K562 (cell line): Measurements from ENCODE around the gene PLCL1. TPM values are rescaled to one million over a fixed set of nuclear protein-coding genes. Genes with fewer than 3 reads are reported as not detected.
A peak's percentile ranks its signal among the peaks of the same experiment; 100 is the strongest.

ENCODE experiments used
- CEBPG ChIP-seq, 3 experiments: fragments of 200-800 bp in 1 of 3; sonication (Bioruptor generic) in 1 of 3; sonication (generic) in 1 of 3; formaldehyde crosslinking in 1 of 3; IDR thresholded peaks in 2 of 3; conservative IDR thresholded peaks in 1 of 3; 2 replicates each; pipeline versions ENCODE4 v1.6.1 to v1.8.0; 2016 to 2022; ENCODE audit warnings: missing compliant biosample characterization in 2 of 3, missing genetic modification characterization in 2 of 3, mild to moderate bottlenecking in 1 of 3, missing genetic modification reagents in 1 of 3
- EP400 ChIP-seq: fragments of 450-650 bp; IDR thresholded peaks from 2 replicates; pipeline ENCODE4 v1.6.1; 2017; ENCODE audit warnings: antibody characterized with exemption, mild to moderate bottlenecking, moderate library complexity
- FIP1L1 ChIP-seq: fragments of 200-400 bp; formaldehyde crosslinking; IDR thresholded peaks from 2 replicates; pipeline ENCODE4 v1.6.1; 2018; ENCODE audit warnings: mild to moderate bottlenecking, low read depth, low read length; ENCODE audit not compliant: poor library complexity, severe bottlenecking
- GTF2A2 ChIP-seq: IDR thresholded peaks from 2 replicates; pipeline ENCODE4 v1.6.1; 2016; ENCODE audit warnings: mild to moderate bottlenecking, missing genetic modification characterization, missing compliant biosample characterization
- HDAC2 ChIP-seq: fragments of 450-650 bp; IDR thresholded peaks from 2 replicates; pipeline ENCODE4 v1.6.1; 2016; ENCODE audit warnings: mild to moderate bottlenecking
- MEIS2 ChIP-seq: fragments of 450-650 bp; IDR thresholded peaks from 2 replicates; pipeline ENCODE4 v1.6.1; 2014; ENCODE audit warnings: mild to moderate bottlenecking; ENCODE audit not compliant: partially characterized antibody
- NFIC ChIP-seq: fragments of 450-650 bp; IDR thresholded peaks from 2 replicates; pipeline ENCODE4 v1.6.1; 2017; ENCODE audit warnings: mild to moderate bottlenecking, inconsistent platforms
- PHTF2 ChIP-seq: fragments of 250-450 bp; sonication (Bioruptor Pico); IDR thresholded peaks from 2 replicates; pipeline ENCODE4 v1.5.0; 2021; ENCODE audit warnings: mild to moderate bottlenecking
- PML ChIP-seq: IDR thresholded peaks from 2 replicates; pipeline ENCODE4 v1.6.1; 2012; ENCODE audit warnings: low read length, inconsistent platforms
- RNF219 ChIP-seq: fragments of 250-450 bp; sonication (Bioruptor Pico); IDR thresholded peaks from 2 replicates; pipeline ENCODE4 v1.5.0; 2022; ENCODE audit warnings: mild to moderate bottlenecking
- SMARCA4 ChIP-seq: fragments of 450-650 bp; IDR thresholded peaks from 2 replicates; pipeline ENCODE4 v1.6.1; 2016
- SMARCC2 ChIP-seq: fragments of 450-650 bp; IDR thresholded peaks from 2 replicates; pipeline ENCODE4 v1.6.1; 2017; ENCODE audit warnings: antibody characterized with exemption, moderate library complexity, mild to moderate bottlenecking, low read depth
- SOX6 ChIP-seq: fragments of 450-650 bp; IDR thresholded peaks from 2 replicates; pipeline ENCODE4 v1.6.1; 2014; ENCODE audit warnings: mild to moderate bottlenecking
- TCF3 ChIP-seq: sonication (generic); formaldehyde crosslinking; IDR thresholded peaks from 2 replicates; pipeline ENCODE4 v1.4.0; 2020; ENCODE audit warnings: mild to moderate bottlenecking, missing genetic modification reagents
- TEAD4 ChIP-seq, 2 experiments: sonication (generic) in 1 of 2; formaldehyde crosslinking in 1 of 2; IDR thresholded peaks; 2 replicates each; pipeline versions ENCODE4 v1.6.1 to v1.8.0; 2012 to 2022; ENCODE audit warnings: borderline replicate concordance in 1 of 2, inconsistent platforms in 1 of 2, low read length in 1 of 2, mild to moderate bottlenecking in 1 of 2, missing genetic modification reagents in 1 of 2
- ZNF143 ChIP-seq: sonication (generic); formaldehyde crosslinking; IDR thresholded peaks from 2 replicates; pipeline ENCODE4 v1.9.0; 2022; ENCODE audit warnings: mild to moderate bottlenecking, missing genetic modification reagents
- ZNF239 ChIP-seq: fragments of 250-450 bp; sonication (Bioruptor Pico); IDR thresholded peaks from 2 replicates; pipeline ENCODE4 v1.4.0; 2020; ENCODE audit warnings: mild to moderate bottlenecking
- polyA plus RNA-seq, 8 experiments: library from polyadenylated mRNA; depleted of rRNA in 4 of 8; stranded (reverse) in 5 of 8; unstranded in 3 of 8; fragments of >200 nt; fragmentation: Nextera tagmentation in 2 of 8; fragmentation: Illumina TruSeq in 1 of 8; extraction: Ambion mirVana in 2 of 8; extraction: Trizol in 1 of 8; gene quantifications; 2 replicates each; pipeline versions ENCODE4 v1.2.1 to v1.2.3, GENCODE V29; 2011 to 2014; ENCODE audit warnings: inconsistent platforms in 1 of 8, missing spikeins in 1 of 8
- total RNA-seq, 7 experiments: library from RNA; depleted of rRNA in 6 of 7; stranded (reverse); fragments of >200 nt in 6 of 7; fragmentation: Illumina TruSeq in 2 of 7; extraction: Trizol in 2 of 7; gene quantifications; 2 replicates each; pipeline versions ENCODE4 v1.2.1 to v1.2.3, GENCODE V29; 2011 to 2021; ENCODE audit warnings: low replicate concordance in 1 of 7
- TF ChIP-seq, protein P1 (sequence below): fragments of 450-650 bp; IDR thresholded peaks from 2 replicates; pipeline ENCODE4 v1.6.1; 2017; ENCODE audit warnings: antibody characterized with exemption, mild to moderate bottlenecking
- TF ChIP-seq, protein P2 (sequence below): fragments of 450-650 bp; formaldehyde crosslinking; IDR thresholded peaks from 2 replicates; pipeline ENCODE4 v1.4.0; 2022; ENCODE audit warnings: mild to moderate bottlenecking, moderate library complexity
- TF ChIP-seq, protein P3 (sequence below): IDR thresholded peaks from 2 replicates; pipeline ENCODE4 v1.6.1; 2012; ENCODE audit warnings: low read depth, low read length, improper control_type of control experiment, borderline replicate concordance

Gene PLCL1
- total and polyA plus RNA-seq, 9 of the 15 experiments (the other 6 are each of a cell fraction or from before 2014, with no cell fraction given): 2.0 to 17.7 (median 8.6) TPM

- no peak for TF ChIP-seq RNF219 (CRISPR knock-in tag)
- TF ChIP-seq HDAC2: peak; percentile 82; the same call in 1 of the 2 replicates
- TF ChIP-seq FIP1L1: no peak
- peak; percentile 89 for TF ChIP-seq SMARCC2
- TF ChIP-seq GTF2A2: no peak
- no peak for TF ChIP-seq ZNF239 (CRISPR knock-in tag)
- TF ChIP-seq, protein P1, sequence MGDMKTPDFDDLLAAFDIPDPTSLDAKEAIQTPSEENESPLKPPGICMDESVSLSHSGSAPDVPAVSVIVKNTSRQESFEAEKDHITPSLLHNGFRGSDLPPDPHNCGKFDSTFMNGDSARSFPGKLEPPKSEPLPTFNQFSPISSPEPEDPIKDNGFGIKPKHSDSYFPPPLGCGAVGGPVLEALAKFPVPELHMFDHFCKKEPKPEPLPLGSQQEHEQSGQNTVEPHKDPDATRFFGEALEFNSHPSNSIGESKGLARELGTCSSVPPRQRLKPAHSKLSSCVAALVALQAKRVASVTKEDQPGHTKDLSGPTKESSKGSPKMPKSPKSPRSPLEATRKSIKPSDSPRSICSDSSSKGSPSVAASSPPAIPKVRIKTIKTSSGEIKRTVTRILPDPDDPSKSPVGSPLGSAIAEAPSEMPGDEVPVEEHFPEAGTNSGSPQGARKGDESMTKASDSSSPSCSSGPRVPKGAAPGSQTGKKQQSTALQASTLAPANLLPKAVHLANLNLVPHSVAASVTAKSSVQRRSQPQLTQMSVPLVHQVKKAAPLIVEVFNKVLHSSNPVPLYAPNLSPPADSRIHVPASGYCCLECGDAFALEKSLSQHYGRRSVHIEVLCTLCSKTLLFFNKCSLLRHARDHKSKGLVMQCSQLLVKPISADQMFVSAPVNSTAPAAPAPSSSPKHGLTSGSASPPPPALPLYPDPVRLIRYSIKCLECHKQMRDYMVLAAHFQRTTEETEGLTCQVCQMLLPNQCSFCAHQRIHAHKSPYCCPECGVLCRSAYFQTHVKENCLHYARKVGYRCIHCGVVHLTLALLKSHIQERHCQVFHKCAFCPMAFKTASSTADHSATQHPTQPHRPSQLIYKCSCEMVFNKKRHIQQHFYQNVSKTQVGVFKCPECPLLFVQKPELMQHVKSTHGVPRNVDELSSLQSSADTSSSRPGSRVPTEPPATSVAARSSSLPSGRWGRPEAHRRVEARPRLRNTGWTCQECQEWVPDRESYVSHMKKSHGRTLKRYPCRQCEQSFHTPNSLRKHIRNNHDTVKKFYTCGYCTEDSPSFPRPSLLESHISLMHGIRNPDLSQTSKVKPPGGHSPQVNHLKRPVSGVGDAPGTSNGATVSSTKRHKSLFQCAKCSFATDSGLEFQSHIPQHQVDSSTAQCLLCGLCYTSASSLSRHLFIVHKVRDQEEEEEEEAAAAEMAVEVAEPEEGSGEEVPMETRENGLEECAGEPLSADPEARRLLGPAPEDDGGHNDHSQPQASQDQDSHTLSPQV: 0 out of 2 replicates have a peak, but pooled peaks have one; percentile 45
- peak; percentile 41 for TF ChIP-seq NFIC
- peak; percentile 93 for TF ChIP-seq SMARCA4
- TF ChIP-seq, protein P2, sequence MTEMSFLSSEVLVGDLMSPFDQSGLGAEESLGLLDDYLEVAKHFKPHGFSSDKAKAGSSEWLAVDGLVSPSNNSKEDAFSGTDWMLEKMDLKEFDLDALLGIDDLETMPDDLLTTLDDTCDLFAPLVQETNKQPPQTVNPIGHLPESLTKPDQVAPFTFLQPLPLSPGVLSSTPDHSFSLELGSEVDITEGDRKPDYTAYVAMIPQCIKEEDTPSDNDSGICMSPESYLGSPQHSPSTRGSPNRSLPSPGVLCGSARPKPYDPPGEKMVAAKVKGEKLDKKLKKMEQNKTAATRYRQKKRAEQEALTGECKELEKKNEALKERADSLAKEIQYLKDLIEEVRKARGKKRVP (CRISPR knock-in tag): 0 out of 2 replicates have a peak, but pooled peaks have one; percentile 40
- peak; percentile 91 for TF ChIP-seq MEIS2
- TF ChIP-seq, protein P3, sequence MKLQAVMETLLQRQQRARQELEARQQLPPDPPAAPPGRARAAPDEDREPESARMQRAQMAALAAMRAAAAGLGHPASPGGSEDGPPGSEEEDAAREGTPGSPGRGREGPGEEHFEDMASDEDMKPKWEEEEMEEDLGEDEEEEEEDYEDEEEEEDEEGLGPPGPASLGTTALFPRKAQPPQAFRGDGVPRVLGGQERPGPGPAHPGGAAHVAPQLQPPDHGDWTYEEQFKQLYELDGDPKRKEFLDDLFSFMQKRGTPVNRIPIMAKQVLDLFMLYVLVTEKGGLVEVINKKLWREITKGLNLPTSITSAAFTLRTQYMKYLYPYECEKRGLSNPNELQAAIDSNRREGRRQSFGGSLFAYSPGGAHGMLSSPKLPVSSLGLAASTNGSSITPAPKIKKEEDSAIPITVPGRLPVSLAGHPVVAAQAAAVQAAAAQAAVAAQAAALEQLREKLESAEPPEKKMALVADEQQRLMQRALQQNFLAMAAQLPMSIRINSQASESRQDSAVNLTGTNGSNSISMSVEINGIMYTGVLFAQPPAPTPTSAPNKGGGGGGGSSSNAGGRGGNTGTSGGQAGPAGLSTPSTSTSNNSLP: peak; percentile 62; the same call in 1 of the 2 replicates
- peak; percentile 60; the same call in 1 of the 2 replicates for TF ChIP-seq CEBPG (CRISPR knock-in tag; IDR thresholded peaks at IDR 0.05)
- TF ChIP-seq CEBPG (tag; conservative IDR thresholded peaks at IDR 0.05 in 1 of 2, IDR thresholded peaks at IDR 0.05 in 1 of 2): peak; percentile 17 to 91; a peak in 2 of 4 replicates
- TF ChIP-seq ZNF143: no peak
- peak; percentile 76 for TF ChIP-seq TEAD4 (IDR thresholded peaks at IDR 0.05; ENCODE audit: low read length)
- TF ChIP-seq TEAD4 (CRISPR knock-in tag; IDR thresholded peaks at IDR 0.05; ENCODE audit: borderline replicate concordance): no peak
- TF ChIP-seq TCF3 (CRISPR knock-in tag): peak; percentile 80
- no peak for TF ChIP-seq PHTF2 (CRISPR knock-in tag)
- TF ChIP-seq EP400: peak; percentile 52
- TF ChIP-seq SOX6: peak; percentile 86
- TF ChIP-seq PML: 0 out of 2 replicates have a peak, but pooled peaks have one; percentile 34
Measured at GRCh38 chr2:197969391-197969893, 165.0 kb downstream of the PLCL1 start (continued).
